ENCODE data around the gene TAF15.

GRCh38 chr17:35790841-35791240 is 18.4 kb upstream of the TAF15 start:
- TF ChIP-seq CTCF (IDR thresholded peaks at IDR 0.05; ENCODE audit: low read length) (no peak), EZH2 (IDR thresholded peaks at IDR 0.05; ENCODE audit: borderline replicate concordance, low read length) (no peak)

All from OCI-LY1 (cell line).